Progenitor cell of endocrine pancreas (in vitro differentiated cells): ENCODE results near the gene IL10. TPM values are rescaled to one million over a fixed set of nuclear protein-coding genes. Genes with fewer than 3 reads are reported as not detected.

Source experiments
- DNase-seq: peaks from one replicate; pipeline ENCODE4 v3.0.0; 2021; ENCODE audit warnings: low spot score; ENCODE audit not compliant: unreplicated experiment
- H3K27ac Mint-ChIP-seq: 2 replicates; pipeline ENCODE4 v1.8.0; 2021; ENCODE audit warnings: mild to moderate bottlenecking, moderate library complexity, mixed read lengths
- H3K27me3 Mint-ChIP-seq: 2 replicates; pipeline ENCODE4 v1.8.0; 2021; ENCODE audit warnings: mixed read lengths
- H3K36me3 Mint-ChIP-seq: 2 replicates; pipeline ENCODE4 v1.8.0; 2022; ENCODE audit warnings: mixed read lengths; ENCODE audit not compliant: insufficient read depth
- H3K4me1 Mint-ChIP-seq: 2 replicates; pipeline ENCODE4 v1.8.0; 2021; ENCODE audit warnings: low read depth, mixed read lengths
- H3K4me3 Mint-ChIP-seq: 2 replicates; pipeline ENCODE4 v1.8.0; 2021; ENCODE audit warnings: low read depth, mild to moderate bottlenecking, moderate library complexity, mixed read lengths
- H3K9me3 Mint-ChIP-seq: 2 replicates; pipeline ENCODE4 v1.8.0; 2021; ENCODE audit warnings: low read depth, mixed read lengths
- total RNA-seq: library from RNA; stranded (reverse); gene quantifications from 2 replicates; pipeline ENCODE4 v1.2.1, GENCODE V29; 2021
- TF ChIP-seq, protein P1 (sequence below): fragments of 200-600 bp; sonication (generic); IDR thresholded peaks from one replicate; pipeline ENCODE4 v1.5.0; 2021; ENCODE audit warnings: antibody characterized with exemption, mild to moderate bottlenecking; ENCODE audit not compliant: unreplicated experiment

The IL10 gene
- total RNA-seq, 1 donor from 2014 or later, result not detected

GRCh38 chr1:206798384-206798996 lies 26.2 kb upstream of the IL10 start:
- H3K27ac Mint-ChIP-seq, result no peak overlapping the region
- TF ChIP-seq, protein P1, sequence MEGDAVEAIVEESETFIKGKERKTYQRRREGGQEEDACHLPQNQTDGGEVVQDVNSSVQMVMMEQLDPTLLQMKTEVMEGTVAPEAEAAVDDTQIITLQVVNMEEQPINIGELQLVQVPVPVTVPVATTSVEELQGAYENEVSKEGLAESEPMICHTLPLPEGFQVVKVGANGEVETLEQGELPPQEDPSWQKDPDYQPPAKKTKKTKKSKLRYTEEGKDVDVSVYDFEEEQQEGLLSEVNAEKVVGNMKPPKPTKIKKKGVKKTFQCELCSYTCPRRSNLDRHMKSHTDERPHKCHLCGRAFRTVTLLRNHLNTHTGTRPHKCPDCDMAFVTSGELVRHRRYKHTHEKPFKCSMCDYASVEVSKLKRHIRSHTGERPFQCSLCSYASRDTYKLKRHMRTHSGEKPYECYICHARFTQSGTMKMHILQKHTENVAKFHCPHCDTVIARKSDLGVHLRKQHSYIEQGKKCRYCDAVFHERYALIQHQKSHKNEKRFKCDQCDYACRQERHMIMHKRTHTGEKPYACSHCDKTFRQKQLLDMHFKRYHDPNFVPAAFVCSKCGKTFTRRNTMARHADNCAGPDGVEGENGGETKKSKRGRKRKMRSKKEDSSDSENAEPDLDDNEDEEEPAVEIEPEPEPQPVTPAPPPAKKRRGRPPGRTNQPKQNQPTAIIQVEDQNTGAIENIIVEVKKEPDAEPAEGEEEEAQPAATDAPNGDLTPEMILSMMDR, result no peak
- no peaks in the 10 kb centered on the region for H3K9me3 Mint-ChIP-seq
- no peaks in the 10 kb centered on the region for H3K36me3 Mint-ChIP-seq
- DNase-seq, result no peak
- H3K27me3 Mint-ChIP-seq, result peaks cover 18% of the 10 kb centered on the region
- no peak overlapping the region for H3K4me3 Mint-ChIP-seq
- no peaks in the 10 kb centered on the region for H3K4me1 Mint-ChIP-seq

GRCh38 chr1:206797534-206798383 lies 25.5 kb upstream of the IL10 start:
- no peak overlapping the region for H3K27ac Mint-ChIP-seq

GRCh38 chr1:206796981-206797402 lies 24.7 kb upstream of the IL10 start:
- Mint-ChIP-seq H3K9me3 (no peaks in the 10 kb centered on the region), H3K36me3 (no peaks in the 10 kb centered on the region), H3K27me3 (peaks cover 12% of the 10 kb centered on the region), H3K4me1 (no peaks in the 10 kb centered on the region), H3K4me3 (no peak overlapping the region), H3K27ac (no peak overlapping the region)
- TF ChIP-seq, protein P1, result no peak
- DNase-seq, result no peak

More at GRCh38 chr1:206797534-206798383, 25.5 kb upstream of the IL10 start:
- H3K27me3 Mint-ChIP-seq, result peaks cover 15% of the 10 kb centered on the region
- H3K4me3 Mint-ChIP-seq, result no peak overlapping the region
- DNase-seq, result no peak
- no peaks in the 10 kb centered on the region for H3K9me3 Mint-ChIP-seq
- TF ChIP-seq, protein P1, result peak; percentile 63
- no peaks in the 10 kb centered on the region for H3K36me3 Mint-ChIP-seq
- no peaks in the 10 kb centered on the region for H3K4me1 Mint-ChIP-seq

DNA sequence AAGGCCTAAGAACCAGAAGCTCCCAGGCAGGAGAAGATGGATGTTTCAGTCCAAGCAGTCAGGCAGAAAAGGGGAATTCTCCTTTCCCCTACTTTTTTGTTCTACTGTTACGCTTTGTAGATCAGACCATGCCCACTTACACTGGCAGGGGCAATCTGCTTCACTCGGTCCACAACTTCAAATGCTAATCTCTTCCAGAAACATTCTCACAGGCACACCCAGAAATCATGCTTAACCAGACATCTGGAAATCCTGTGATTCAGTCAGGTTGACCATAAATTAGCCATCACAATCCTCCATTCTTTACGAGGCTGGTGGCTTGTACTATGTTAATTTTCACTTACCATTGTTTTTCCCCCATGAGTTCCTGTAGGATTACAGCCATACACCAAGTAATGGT lies 23.8 kb upstream of the IL10 start:
- H3K27me3 Mint-ChIP-seq, result peaks cover 12% of the 10 kb centered on the region
- H3K9me3 Mint-ChIP-seq, result no peaks in the 10 kb centered on the region
- H3K36me3 Mint-ChIP-seq, result no peaks in the 10 kb centered on the region
- DNase-seq, result no peak
- H3K4me3 Mint-ChIP-seq, result no peak overlapping the region
- H3K27ac Mint-ChIP-seq, result no peak overlapping the region
- no peaks in the 10 kb centered on the region for H3K4me1 Mint-ChIP-seq
- TF ChIP-seq, protein P1, result no peak

DNA sequence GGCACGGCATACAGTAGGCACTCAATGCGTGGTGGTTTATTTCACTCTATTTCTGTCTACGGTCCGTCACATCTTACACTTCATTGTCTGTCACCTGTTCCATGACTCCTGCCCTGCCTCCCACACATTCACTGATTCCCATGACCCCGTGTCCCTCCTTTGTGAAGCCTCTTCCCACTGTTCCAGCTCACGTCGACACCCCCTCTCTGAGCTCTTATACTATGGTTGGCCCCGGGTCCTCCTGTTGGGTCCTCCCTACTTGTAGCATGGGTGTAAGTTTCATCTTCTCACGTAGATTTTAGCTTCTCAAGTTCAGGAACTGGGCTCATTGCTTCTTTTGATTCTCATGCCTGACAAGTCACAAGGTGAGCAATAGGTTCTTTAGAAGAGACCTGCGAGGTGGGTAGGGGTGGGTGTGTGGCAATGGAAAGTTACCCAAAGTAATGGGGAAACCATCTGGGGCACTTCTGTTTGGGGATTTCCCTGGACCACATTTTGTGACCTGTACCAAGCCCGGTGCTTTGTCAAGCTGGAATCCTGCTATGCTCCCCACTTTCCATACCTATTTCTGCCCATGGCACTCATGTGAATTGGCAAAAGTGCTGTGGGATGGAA lies 22.1 kb upstream of the IL10 start:
- no peaks in the 10 kb centered on the region for H3K36me3 Mint-ChIP-seq
- H3K27ac Mint-ChIP-seq, result no peak overlapping the region
- H3K4me3 Mint-ChIP-seq, result no peak overlapping the region
- TF ChIP-seq, protein P1, result no peak
- H3K9me3 Mint-ChIP-seq, result no peaks in the 10 kb centered on the region
- H3K27me3 Mint-ChIP-seq, result peaks cover 11% of the 10 kb centered on the region
- no peaks in the 10 kb centered on the region for H3K4me1 Mint-ChIP-seq
- DNase-seq, result no peak
